HG02642 (cell line): ENCODE measurements around the gene GAPT.
"Not testable (repeated sequence)": the region's sequence is repeated elsewhere in the genome, so short reads cannot be mapped to it uniquely, and the experiment has no call there.

Experiments
- ATAC-seq: cut with Tn5 transposase; IDR thresholded peaks from one replicate; pipeline ENCODE4 v1.9.1; 2021; ENCODE audit warnings: mild to moderate bottlenecking; ENCODE audit not compliant: unreplicated experiment, poor library complexity

The GAPT gene

DNA sequence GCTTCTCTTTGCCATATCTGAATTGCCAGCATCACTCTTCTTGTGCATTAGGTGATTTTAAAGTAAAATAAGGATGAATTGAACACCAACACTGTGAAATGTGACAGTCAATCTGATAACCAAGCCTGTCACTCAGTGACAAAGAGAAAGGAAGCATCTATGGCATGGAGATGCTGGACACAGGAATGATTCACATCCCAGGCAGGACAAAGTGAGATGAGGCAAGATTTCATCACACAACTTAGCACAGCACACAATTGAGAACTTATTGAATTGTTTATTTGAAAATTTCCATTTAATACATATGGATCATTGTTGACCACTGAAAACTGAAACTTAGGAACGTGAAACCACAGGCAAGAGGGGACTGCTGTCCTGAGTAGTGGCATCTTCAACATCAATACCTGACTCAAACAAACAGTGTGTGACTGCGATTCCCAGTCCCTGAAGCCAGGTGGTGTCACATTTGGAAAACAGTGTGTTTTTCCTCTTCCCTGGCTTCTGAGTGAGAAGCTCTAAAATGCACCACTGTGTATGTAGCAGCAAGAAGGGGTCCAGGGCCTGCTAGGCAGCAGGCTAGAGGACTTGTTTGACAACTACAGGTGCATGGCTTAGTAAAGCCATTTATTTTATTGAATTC lies 10.7 kb downstream of the GAPT start:
- ATAC-seq: no peak

DNA sequence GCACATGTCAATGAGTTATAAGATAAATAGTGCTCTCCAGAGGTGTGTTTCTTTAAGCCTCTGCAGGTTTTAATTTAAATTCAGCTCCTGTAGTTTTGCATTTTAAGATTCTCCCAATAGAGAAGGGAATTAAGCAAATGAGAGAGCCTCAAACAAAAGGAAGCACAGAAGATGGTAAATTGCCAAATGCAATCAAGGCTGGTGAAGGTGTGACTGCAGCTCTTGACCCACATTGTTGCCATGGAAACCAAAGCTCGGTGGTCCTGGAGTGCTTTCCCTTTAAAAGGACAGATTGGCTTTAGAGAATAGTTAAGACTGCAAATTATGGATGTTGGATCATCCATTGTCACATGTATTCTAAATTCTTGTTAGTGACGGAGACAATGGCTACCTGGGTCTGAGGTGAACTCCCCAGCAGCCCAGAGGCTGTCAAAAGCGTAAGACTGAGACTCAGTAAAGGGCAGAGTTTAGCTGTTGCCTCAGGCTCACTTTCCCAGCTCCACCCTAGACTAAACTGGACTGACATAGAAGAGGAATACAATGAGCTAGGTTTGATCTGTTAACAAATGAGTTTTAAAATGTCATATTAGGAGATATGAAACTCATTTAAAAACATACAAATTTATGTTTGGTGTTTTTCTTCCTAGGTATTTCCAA lies 12.3 kb downstream of the GAPT start:
- no peak for ATAC-seq

DNA sequence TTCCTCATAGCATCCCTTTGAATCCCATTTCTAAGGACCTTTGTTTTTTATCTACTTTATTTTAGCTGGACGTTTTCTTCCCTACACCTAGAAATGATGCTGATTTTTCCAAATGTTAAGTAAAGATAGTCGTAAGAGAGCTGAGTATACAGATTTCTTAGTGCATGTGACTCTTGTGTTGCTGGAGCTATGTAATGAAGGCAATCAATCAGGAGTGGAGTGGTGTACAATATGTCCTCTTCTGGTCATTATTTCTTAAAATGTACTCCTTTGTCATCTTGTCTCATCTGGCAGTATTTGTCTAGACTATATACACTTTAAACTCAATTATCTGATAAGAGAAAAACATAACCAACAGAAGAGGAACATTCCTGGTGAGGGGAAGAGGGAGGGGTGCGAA lies 13.5 kb downstream of the GAPT start:
- no peak for ATAC-seq

DNA sequence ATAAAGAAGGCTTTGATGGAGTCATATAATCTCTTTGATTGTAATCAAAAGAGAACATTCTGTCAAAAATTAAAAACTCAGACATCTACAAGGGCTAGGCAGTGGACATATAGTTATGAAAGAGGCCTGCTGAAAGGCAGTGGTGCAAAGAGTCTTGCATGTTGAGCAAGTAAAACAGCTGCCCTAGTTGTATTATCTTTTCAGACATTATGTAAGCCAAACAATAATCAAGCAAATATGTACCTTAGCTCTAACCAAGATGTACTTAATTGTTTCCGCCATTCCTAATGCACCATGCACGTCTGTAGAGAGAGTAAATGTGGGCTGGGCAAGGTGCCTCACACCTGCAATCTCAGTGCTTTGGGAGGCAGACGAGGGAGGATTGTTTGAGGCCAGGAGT lies 14.3 kb downstream of the GAPT start:
- ATAC-seq: no peak

DNA sequence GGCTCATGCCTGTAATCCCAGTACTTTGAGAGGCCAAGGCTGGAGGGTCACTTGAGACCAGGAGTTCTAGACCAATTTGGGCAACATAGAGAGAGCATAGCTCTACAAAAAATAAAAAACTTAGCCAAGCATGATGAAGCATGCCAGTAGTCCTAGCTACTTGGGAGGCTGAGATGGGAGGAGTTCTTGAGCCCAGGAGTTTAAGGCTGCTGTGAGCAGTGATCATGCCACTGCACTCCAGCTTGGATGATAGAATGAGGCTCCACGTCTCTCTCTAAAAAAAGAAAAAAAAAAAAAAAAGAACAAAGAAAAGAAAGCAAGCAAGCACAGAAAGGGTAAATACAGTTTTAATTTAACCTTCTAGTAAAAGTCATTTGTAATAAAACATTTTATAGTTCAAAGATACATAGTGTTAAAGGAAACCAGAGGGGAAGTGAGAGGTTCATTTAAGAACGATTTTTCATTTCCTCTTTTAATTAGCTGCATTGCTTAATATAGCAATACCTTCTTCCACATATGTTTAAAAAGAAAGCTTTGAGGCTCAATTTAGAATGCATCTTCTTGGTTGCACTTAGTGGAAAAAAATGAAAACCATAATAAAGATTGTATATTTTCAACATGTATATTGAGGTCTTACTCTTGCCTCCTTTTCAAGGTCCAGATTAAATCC lies 14.9 kb downstream of the GAPT start:
- peak; percentile 73 for ATAC-seq

DNA sequence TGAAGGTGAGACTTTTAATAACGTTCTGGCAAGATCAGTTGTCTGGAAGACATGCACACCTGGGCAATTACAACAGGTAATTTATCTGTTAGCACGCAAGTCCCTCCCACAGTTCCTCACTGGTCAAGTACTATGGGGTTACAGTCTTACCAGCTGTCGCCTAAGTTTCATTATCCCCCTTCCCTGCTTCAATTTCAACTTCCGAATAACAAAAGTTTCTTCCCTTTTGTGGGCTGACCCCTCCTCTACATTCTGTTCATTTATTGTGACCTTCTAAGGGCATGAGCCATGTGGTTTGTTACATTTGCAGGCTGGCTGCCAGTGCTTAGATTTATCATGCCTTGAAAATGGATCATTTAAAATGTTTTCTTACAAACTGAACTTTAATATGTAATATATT lies 16.5 kb downstream of the GAPT start:
- ATAC-seq: no peak

DNA sequence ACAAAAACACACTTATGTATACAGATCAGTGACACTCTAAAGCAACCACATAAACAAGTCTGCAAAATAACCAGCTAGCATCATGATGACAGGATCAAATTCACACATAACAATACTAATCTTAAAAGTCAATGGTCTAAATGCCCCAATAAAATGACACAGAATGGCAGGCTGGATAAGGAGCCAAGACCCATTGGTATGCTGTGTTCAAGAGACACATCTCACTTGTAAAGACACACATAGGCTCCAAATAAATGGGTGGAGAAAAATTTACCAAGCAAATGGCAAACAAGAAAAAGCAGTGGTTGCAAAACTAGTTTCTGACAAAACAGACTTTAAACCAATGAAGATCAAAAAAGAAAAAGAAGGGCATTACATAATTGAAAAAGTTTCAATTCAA lies 26.0 kb downstream of the GAPT start:
- ATAC-seq: no peak

DNA sequence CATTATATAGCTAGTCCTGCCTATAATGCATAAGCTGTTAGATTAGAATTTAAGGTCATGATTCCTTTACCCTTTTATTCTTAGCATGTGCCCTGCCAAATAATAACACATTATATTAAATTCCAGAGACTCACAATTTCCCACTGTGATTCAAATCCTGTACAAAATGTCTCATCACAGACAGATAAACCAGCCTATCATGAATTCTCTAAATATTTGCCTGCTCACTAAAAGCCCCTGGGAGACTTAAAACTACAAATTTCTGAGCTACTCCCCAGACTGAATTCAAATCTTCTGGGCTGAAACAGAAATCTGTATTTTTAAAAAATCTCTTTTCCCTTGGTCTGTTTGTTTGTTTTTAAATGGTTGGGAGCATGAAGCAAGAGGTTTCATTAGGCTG lies 32.7 kb downstream of the GAPT start:
- ATAC-seq: no peak

DNA sequence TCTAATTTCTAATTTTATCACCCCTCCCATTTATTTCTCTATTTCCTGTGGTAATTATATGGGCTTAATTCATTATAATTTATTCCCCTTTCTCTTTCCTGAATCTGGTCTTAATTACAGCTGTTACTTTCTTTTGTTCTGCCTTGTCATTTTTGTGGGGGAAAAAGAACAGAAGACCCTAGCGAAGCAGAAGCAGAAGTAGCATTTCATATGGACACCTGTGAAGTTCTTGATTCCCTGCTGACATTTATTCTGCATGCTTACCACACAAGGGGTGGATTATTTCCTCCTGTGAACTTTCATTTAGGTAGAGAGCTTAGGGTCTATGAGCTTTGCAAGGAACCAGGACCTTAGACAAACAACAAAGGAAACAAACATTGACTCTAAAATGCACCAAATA lies 33.3 kb downstream of the GAPT start:
- ATAC-seq: no peak

DNA sequence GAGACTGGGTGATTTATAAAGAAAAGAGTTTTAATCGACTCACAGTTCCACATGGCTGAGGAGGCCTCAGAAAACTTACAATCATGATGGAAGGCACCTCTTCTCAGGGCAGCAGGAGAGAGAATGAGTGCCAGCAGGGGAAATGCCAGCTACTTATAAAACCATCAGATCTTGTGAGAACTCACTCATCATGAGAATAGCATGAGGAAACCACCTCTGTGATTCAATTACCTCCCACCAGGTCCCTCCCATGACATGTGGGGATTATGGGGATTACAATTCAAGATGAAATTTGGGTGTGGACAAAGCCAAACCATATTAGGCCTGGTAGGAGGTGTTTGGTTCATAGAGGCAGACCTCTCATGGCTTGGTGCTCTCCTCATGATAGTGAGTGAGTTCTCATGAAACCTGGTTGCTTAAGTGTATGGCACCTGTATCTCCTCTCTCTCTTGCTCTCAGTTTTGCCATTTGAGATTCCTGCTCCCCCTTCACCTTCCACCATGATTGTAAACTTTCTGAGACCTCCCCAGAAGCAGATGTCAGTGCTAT lies 39.8 kb downstream of the GAPT start:
- ATAC-seq: no peak

DNA sequence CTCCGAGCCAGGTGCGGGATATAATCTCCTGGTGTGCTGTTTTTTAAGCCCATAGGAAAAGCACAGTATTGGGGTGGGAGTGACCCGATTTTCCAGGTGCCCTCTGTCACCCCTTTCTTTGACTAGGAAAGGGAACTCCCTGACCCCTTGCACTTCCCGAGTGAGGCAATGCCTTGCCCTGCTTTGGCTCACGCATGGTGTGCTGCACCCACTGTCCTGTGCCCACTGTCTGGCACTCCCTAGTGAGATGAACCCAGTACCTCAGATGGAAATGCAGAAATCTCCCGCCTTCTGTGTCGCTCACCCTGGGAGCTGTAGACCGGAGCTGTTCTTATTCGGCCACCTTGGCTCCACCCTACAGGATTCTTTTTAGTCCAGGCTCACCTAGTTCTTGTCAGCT lies 50.7 kb downstream of the GAPT start:
- not testable (repeated sequence) for ATAC-seq

DNA sequence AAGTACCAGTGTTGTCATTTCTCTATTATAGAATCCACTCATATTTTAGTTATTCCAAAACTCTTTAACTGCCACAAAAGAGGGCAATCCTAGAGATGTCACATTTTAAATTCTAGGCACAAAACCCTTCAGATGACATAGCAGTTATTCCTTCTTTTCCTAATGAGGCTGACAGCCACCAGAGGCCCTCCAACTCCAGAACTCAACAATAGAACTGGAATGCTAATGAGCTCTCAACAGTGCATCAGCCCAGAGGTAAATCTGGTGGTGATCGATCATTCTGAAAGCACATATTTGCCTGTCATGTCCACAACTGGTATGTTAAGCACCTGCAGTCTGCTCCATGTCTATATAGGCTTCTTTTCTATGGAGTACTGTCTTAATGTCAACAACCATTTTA lies 51.5 kb downstream of the GAPT start:
- ATAC-seq: no peak

DNA sequence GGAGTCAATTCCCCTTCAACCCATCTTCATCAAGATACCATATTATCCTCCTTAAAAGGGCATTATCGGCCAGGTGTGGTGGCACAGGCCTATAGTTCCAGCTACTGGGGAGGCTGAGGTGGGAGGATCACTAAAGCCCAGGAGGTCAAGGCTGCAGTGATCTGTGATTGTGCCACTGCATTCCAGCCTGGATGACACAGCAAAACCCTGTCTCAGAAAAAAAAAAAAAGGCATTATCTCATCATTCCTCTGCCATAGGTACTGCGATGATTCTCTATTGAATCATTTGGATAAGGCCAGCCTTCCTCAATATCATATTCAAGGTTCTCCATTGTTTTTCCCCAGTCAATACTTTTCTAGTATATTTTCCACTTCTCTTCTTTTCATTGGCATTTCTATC lies 52.5 kb downstream of the GAPT start:
- ATAC-seq: no peak

DNA sequence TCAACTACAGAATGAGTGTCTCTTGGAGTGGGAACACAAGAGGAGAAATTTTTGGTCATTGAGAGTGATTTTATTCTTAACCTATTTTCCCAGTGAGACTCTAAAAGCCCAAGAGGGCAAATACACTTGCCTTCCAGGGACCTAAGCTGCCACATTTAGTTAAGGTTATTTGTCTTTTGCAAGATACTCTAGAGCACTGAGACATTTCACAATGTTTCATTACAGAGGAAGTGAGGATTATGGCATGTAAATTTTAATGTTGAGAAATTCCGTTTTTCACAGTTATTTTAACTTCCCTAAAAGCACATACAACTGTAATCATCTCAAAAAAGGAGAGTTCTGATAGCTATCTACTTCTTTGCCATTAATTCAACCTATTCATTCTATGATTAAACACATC lies 53.0 kb downstream of the GAPT start:
- no peak for ATAC-seq

DNA sequence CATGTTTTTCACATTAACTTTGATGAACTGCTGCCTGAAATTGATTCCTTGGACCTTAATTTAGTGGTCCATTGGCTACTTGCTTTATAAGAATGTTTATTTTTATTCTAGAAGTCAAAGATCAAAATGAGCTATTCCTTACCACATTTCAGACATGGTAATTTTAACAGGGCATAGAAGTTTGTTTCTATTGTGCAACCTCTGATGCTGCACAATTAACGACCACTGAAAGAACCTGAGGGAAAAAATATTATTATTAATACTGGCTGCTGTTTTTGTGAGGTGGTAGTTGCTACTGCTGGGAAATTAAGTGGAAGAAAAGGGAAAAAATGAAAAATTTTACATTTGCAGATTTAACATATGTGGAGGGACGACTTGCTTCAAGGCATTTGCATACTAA lies 53.7 kb downstream of the GAPT start:
- no peak for ATAC-seq

DNA sequence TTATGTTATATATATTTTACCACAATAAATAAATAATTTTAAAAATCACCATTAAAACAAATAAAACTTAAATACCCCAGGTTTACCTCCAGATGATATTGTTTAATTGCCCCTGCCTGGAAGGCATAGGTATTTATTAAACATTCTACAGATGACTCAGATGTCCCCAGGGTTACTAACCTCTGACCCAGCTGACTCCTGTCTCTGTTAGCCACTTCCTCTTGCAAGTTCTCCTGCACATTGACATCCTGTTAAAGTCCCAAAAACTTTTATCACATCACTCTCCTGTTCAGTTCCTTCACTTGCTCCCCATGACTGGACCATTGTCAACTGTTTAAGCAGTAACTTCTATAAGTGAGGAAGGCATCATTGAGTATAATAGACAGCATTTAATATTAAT lies 54.7 kb downstream of the GAPT start:
- peak; percentile 86 for ATAC-seq
